NCI-H748 (cell line): ENCODE results near the gene FAM107B.

ENCODE experiments used
- DNase-seq: peaks from one replicate; lab custom pipeline; 2025; ENCODE audit not compliant: unreplicated experiment; lab: John Stamatoyannopoulos, UW

The FAM107B gene

GRCh38 chr10:14476641-14477407 lies 297.9 kb downstream of the FAM107B start:
- DNase-seq: no peak

DNA sequence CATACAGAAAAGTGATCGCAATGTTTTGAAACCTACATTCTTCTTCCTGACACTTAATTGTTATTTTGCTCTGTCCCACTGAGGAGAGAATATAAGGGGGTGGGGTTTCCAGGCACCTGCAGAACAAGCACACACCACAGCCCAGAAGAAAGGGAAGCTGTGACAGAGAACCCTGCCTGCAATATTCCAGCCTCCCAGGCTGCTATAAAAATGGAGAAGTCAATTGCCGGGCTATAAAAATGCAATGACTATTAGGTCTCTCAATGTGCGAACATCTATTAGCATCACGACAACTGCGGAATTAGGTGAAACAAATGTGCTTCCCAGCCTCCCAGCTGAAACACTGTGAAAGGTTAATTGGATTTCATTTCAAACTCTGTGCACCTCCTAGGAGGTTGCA lies 298.7 kb downstream of the FAM107B start:
- DNase-seq: no peak

DNA sequence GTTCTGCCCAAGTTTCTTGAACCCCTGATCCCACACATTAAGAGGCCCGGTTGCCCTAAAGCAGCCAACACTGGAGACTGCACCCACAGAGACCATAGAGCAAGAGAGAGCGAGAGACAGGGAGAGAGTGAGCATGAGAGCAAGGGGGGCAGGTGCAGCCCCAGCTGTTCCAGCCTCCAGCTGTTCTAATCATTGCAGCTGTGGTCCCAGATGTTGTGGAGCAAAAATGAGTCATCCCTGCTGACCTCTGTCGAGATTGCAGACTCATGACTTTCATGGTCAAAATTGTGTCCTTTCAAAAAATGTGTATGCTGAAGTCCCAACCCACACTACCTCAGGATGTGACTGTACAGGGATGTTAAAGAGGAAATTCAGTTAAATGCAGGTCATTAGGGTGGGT lies 300.0 kb downstream of the FAM107B start:
- no peak for DNase-seq

DNA sequence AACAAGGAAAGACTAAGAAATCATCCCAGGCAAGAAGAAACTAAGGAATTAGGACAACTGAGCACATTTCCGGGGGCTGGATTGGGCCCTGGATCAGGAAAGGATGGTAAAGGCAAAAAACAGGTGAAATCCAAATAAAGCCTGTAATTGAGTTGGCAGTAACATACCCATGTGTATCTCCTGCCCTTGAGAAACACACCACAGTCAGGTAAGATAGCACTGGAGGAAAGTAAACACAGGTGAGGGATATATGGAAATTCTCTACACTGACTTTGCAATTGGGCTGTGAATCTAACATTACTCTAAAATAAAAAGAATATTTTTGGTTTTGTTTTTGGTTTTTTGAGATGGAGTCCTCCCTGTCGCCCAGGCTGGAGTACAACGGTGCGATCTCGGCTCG lies 303.8 kb downstream of the FAM107B start:
- DNase-seq: no peak

GRCh38 chr10:14468726-14469125 lies 306.0 kb downstream of the FAM107B start:
- no peak for DNase-seq
